Right lobe of liver (tissue), 4 donors: ENCODE measurements around the gene NPHP1.

Source experiments
- CTCF ChIP-seq, 4 donors: fragments of 200-600 bp in 3 of 4; fragments of 450-650 bp in 1 of 4; IDR thresholded peaks; one replicate each; pipeline versions ENCODE4 v1.5.1 to v1.8.0; 2016 to 2022; ENCODE audit warnings: antibody characterized with exemption in 4 of 4, mild to moderate bottlenecking in 2 of 4
- POLR2A ChIP-seq: fragments of 450-650 bp; IDR thresholded peaks from one replicate; pipeline ENCODE4 v1.6.1; 2017; ENCODE audit warnings: antibody characterized with exemption, mild to moderate bottlenecking
- donor health status: DM: no; HTN: no; CAD: no.
- donor health status: DM: no; HTN: no; CAD: no.
- donor health status: DM: no; HTN: yes; CAD: no.

GRCh38 chr2:110166266-110166665 lies 38.5 kb downstream of the NPHP1 start:
- no peak for TF ChIP-seq CTCF (IDR thresholded peaks at IDR 0.05)
- TF ChIP-seq POLR2A = no peak
